Loucy (cell line): ENCODE data around the gene RAB44.

Experiments
- CTCF ChIP-seq: fragments of 200-600 bp; sonication (generic); conservative IDR thresholded peaks from 2 replicates; pipeline ENCODE4 v1.5.1; 2014; ENCODE audit warnings: mild to moderate bottlenecking, antibody characterized with exemption, low read length
- EZH2phosphoT487 ChIP-seq: fragments of 200-600 bp; IDR thresholded peaks from 2 replicates; pipeline ENCODE4 v1.6.1; 2018; ENCODE audit warnings: antibody characterized with exemption, mild to moderate bottlenecking, moderate library complexity, borderline replicate concordance

DNA sequence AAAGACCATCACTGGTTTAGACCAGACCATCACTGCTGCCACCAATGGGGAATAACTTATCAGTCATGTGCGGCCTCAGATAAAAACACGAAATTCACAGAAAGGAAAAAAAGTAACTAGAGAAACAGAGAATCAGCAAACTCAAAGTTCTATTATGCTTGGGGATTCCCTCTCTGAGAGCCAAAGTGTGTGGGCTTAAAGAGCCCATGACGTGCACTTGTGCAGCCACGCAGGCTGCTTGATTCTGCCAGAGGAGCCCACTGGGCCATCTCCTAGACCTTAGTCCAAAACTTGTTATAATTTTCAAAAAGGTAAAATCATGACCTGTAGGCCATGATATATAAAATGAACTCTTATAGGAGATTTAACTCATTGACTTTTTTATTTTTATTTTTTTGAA is 15.2 kb downstream of the RAB44 start:
- TF ChIP-seq CTCF (no peak), EZH2phosphoT487 (no peak)
